Measurements from ENCODE around the gene MIA2.
A peak's percentile ranks its signal among the peaks of the same experiment; 100 is the strongest.

The MIA2 gene

DNA sequence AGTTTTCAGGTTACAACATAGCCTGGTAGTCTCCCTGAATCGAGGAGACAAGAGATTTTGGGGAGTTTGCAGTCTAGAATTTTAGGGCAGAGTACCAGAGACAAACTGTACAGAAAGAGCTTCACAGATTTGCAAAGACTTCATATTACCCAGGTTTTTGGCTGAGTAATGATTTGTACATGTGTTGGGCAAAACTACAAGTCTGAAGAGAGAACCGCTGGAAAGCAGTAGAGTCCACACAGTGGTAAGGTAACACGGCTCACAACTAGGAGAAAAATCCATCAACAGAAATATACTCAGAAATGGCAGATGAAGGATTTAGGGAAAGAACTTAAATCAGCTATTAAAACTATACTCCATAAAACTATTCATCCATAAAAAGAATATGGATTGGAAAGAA lies 172.8 kb downstream of the MIA2 start:
- no peak for DNase-seq

GRCh38 chr14:39416072-39416471 lies 182.4 kb downstream of the MIA2 start:
- DNase-seq, result no peak

GRCh38 chr14:39417014-39417413 lies 183.3 kb downstream of the MIA2 start:
- DNase-seq, result no peak

GRCh38 chr14:39419272-39419671 lies 185.6 kb downstream of the MIA2 start:
- DNase-seq, result no peak

- no peak for DNase-seq
Observed at GRCh38 chr14:39422243-39422642, 188.5 kb downstream of the MIA2 start.

- DNase-seq, result no peak
Observed at GRCh38 chr14:39423793-39424192, 190.1 kb downstream of the MIA2 start.

DNA sequence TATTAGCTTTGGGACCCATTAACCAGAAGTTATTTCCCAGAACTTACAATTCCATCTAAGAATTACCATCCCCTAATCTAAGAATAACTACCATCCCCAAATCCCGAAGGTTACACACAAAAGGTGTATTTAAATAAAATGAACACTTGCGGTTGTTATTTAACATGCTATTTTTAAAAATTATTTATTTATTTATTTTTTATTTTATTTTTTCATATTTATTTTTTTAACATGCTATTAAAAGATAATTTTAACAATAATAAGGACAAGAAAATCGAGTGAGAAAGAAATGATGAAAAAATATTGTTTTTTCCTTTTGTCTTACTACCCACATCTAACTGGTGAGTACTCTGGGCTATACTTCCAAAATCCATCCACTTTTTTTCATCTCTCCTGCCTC lies 192.2 kb downstream of the MIA2 start:
- no peak for DNase-seq

DNA sequence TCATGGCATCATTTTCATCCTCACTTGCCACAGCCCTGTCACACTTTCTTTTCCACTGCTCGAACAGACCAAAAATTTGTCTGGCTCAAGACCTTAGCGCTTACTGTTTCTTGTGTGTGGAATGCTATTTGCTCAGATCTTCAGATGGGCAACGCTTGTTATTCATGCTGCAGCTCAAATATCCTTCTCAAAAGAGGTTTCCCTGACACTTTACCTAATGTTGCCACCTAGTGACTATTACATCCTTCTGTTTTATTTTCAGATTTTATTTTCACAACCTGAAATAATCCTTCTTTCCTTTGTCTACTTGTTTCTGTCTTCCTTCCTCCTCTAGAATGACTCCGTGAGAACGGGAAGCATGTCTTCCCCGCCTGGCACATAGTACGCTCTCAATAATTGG lies 192.9 kb downstream of the MIA2 start:
- DNase-seq, result no peak

GRCh38 chr14:39428118-39428517 lies 194.4 kb downstream of the MIA2 start:
- no peak for DNase-seq

DNA sequence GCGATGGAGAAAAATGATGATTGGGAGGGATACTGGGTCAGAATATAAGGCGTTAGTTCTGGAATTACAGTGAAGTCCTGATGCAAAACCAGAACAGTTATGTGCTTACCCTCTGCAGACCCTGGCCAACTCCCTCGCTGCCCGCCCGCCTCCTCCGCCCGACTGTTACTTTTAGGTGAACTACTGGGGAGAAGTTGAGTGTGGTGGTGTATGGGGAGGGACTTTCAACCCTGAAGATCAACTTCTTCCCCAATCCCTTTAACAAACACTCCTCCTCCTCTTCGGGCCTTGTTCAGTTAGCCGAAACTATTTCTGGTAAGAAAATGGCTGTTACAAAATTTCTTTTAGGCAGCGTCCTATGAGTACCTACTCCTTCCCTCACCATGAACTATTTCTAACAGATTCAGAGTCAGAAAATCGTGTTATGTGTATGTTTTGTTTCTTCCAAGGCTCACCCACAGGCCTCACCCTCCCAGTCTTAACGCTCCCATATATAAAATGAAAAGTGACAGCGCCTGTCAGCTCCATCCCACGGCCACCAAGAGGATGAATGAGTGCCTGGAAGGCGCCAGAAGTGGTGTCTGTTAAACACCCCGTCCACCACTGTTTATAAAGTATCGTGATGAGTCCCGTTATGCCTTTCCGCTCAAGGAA lies 197.2 kb downstream of the MIA2 start:
- peak; percentile 9 for DNase-seq

GRCh38 chr14:39431416-39432178 lies 197.9 kb downstream of the MIA2 start:
- peak; percentile 52 for DNase-seq

GRCh38 chr14:39432179-39432618 lies 198.5 kb downstream of the MIA2 start, which contains the start of gene FBXO33:
TSS of gene FBXO33 (minus strand) at chr14:39432433. CDS start at chr14:39432162, 271 bp downstream.
- peak; percentile 97 for DNase-seq

DNA sequence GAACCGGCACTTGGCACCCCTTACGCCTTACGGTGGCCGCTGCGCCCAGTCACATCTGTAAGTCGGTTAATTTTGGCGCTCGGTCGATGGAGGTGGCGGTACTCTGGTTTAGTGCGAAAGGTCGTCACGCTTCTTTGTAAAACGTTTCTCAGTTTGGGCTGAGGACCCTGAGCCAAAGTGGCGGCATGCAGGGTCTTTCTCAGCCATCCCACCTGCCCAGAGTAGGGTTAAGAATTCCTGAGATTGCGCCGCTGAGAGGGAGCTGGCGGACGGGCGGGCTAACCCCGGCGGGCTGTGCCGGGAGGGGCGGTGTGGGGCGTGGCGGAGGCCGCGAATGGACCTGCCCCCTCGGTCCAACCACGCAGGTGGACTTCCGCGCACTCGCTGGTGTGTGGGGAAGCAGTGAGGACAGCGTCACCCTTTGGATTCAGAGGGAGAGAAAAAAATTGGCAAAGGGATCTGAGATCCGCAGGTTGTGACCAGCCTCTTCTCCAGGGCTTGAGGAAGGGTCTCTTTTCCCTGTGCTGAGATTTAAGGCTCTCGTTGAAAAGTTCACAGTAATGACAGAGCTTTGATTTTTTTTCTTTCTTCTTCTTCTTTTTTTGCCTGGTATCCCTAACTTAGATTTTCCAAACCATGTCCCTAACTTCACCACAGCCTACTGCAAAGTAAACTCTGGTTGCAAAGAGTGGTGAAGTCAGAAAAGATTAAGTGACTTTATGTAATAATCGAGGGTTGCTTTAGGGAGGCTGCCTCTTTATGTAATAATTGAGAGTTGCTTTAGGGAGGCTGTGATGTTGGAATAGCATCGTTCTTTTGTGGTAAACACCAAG lies 199.1 kb downstream of the MIA2 start:
- peak; percentile 79 for DNase-seq

- no peak for DNase-seq
Observed at GRCh38 chr14:39433452-39433813, 199.7 kb downstream of the MIA2 start.

- no peak for DNase-seq
Observed at GRCh38 chr14:39434401-39434800, 200.7 kb downstream of the MIA2 start.

DNA sequence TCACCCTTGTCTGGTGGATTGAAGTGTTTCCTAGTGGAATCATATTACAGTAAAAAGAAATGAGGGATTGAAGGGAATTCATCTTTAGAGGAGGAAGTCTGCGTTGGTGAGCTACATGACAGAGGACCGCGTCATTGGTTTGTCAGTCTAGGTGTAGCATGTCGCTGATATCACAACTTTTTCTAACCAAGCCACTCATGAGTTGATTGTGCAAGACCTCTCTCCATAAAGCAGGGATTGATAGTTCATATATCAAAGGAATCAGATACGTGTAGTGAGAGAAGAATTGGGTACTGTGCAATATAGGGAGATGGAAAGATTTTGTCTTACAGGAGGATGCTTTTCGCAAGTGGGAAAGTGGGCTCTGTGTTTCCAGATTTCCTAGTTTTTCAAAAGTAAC lies 201.5 kb downstream of the MIA2 start:
- no peak for DNase-seq
